Measurements from ENCODE around the gene CDHR2.
A peak's percentile ranks its signal among the peaks of the same experiment; 100 is the strongest.

The CDHR2 gene

GRCh38 chr5:176540476-176540899 lies 8.7 kb upstream of the CDHR2 start:
- Histone ChIP-seq H3K9ac (no peak overlapping the region), H4K20me1 (no peaks in the 10 kb centered on the region)

GRCh38 chr5:176540956-176541337 lies 8.2 kb upstream of the CDHR2 start:
- peak overlapping the region; percentile 91 for H3K27ac ChIP-seq
- H3K4me1 ChIP-seq: peaks cover 68% of the 10 kb centered on the region
- H3K27me3 ChIP-seq: no peaks in the 10 kb centered on the region
- H3K9me3 ChIP-seq: no peaks in the 10 kb centered on the region
- no peaks in the 10 kb centered on the region for H4K20me1 ChIP-seq
- TF ChIP-seq Cebpa-rat (IDR thresholded peaks at IDR 0.05): no peak
- H3K4me2 ChIP-seq: peak overlapping the region; percentile 100
- peak overlapping the region; percentile 79; the same call in 1 of the 2 replicates for H3K4me3 ChIP-seq
- H3K9ac ChIP-seq: peak overlapping the region; percentile 90
- H3K36me3 ChIP-seq: no peaks in the 10 kb centered on the region

More at GRCh38 chr5:176540476-176540899, 8.7 kb upstream of the CDHR2 start:
- Histone ChIP-seq H3K27ac (peak overlapping the region; percentile 91), H3K4me1 (peaks cover 70% of the 10 kb centered on the region), H3K27me3 (no peaks in the 10 kb centered on the region), H3K36me3 (no peaks in the 10 kb centered on the region), H3K4me3 (no peak overlapping the region), H3K9me3 (no peaks in the 10 kb centered on the region), H3K4me2 (peak overlapping the region; percentile 100)
- no peak for TF ChIP-seq Cebpa-rat (IDR thresholded peaks at IDR 0.05)

DNA sequence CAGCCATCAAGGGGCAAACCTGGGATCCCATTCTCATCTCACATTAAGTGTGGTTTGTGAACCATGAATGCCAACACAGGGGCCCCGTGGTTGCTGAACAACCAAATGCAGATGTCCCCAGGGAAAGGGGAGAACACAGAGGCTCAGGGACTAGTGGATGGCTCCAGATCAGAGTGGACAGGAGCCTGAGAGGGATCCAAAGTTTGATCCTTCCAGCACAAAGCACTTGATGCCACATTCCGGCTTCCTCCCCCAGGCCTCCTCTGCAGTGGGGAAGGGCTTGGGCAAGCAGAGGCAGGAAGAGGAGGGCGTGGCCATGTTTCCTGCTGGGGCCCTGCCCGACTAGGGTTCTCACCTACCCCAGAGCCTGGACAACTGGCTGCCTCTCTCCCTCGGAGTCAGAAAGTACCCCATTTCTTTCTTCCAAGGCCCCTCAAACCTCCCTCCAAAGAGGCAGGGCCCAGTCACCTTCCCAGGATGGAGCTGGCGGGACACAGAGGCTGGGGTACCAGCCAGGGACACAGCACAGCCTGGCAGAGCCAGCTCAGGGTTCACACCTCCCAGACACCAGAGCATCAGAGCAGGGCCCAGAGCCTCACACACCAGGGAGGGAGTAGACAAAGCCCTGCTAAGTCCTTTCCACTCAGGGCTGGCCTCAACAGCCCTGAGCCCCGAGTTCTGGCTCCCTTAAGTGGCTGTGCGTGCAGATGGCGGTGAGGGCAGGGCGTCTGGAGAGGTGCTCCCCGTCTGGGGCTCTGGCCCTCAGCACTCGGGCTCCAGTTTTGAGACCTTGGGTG lies 7.6 kb upstream of the CDHR2 start:
- Histone ChIP-seq H3K4me3 (peak overlapping the region; percentile 79), H3K36me3 (no peaks in the 10 kb centered on the region), H4K20me1 (no peaks in the 10 kb centered on the region), H3K9ac (peak overlapping the region; percentile 90), H3K27me3 (no peaks in the 10 kb centered on the region), H3K27ac (peak overlapping the region; percentile 91), H3K9me3 (no peaks in the 10 kb centered on the region), H3K4me1 (peaks cover 68% of the 10 kb centered on the region), H3K4me2 (peak overlapping the region; percentile 100)
- no peak for TF ChIP-seq Cebpa-rat (IDR thresholded peaks at IDR 0.05)

GRCh38 chr5:176542135-176542595 lies 7.0 kb upstream of the CDHR2 start:
- TF ChIP-seq Cebpa-rat (IDR thresholded peaks at IDR 0.05): no peak
- H3K9ac ChIP-seq: peak overlapping the region; percentile 90
- H4K20me1 ChIP-seq: no peaks in the 10 kb centered on the region
- H3K36me3 ChIP-seq: no peaks in the 10 kb centered on the region
- peak overlapping the region; percentile 100 for H3K4me2 ChIP-seq
- H3K27ac ChIP-seq: peak overlapping the region; percentile 91
- H3K9me3 ChIP-seq: no peaks in the 10 kb centered on the region
- H3K27me3 ChIP-seq: no peaks in the 10 kb centered on the region
- H3K4me3 ChIP-seq: peak overlapping the region; percentile 79
- peaks cover 68% of the 10 kb centered on the region for H3K4me1 ChIP-seq

- no peaks in the 10 kb centered on the region for H3K27me3 ChIP-seq
- TF ChIP-seq Cebpa-rat (IDR thresholded peaks at IDR 0.05): no peak
- H3K4me3 ChIP-seq: peak overlapping the region; percentile 79
- no peaks in the 10 kb centered on the region for H3K9me3 ChIP-seq
- H3K36me3 ChIP-seq: no peaks in the 10 kb centered on the region
- peak overlapping the region; percentile 90 for H3K9ac ChIP-seq
- peak overlapping the region; percentile 91 for H3K27ac ChIP-seq
- H3K4me1 ChIP-seq: peaks cover 68% of the 10 kb centered on the region
- no peaks in the 10 kb centered on the region for H4K20me1 ChIP-seq
- peak overlapping the region; percentile 100 for H3K4me2 ChIP-seq
These were observed 6.3 kb upstream of the CDHR2 start for GRCh38 chr5:176542596-176543427.

- peak overlapping the region; percentile 79 for H3K4me3 ChIP-seq
- H3K36me3 ChIP-seq: no peaks in the 10 kb centered on the region
- peak overlapping the region; percentile 91 for H3K27ac ChIP-seq
- peak overlapping the region; percentile 90 for H3K9ac ChIP-seq
- H3K27me3 ChIP-seq: no peaks in the 10 kb centered on the region
- H4K20me1 ChIP-seq: no peaks in the 10 kb centered on the region
- TF ChIP-seq Cebpa-rat (IDR thresholded peaks at IDR 0.05): no peak
- H3K4me2 ChIP-seq: peak overlapping the region; percentile 100
- peaks cover 64% of the 10 kb centered on the region for H3K4me1 ChIP-seq
- no peaks in the 10 kb centered on the region for H3K9me3 ChIP-seq
These were observed 5.5 kb upstream of the CDHR2 start for GRCh38 chr5:176543428-176544182.

GRCh38 chr5:176545388-176545736 lies 3.8 kb upstream of the CDHR2 start:
- Histone ChIP-seq H3K9ac (no peak overlapping the region), H4K20me1 (no peaks in the 10 kb centered on the region), H3K4me3 (no peak overlapping the region), H3K9me3 (no peaks in the 10 kb centered on the region), H3K4me1 (peaks cover 64% of the 10 kb centered on the region), H3K27ac (no peak overlapping the region), H3K36me3 (no peaks in the 10 kb centered on the region), H3K27me3 (no peaks in the 10 kb centered on the region), H3K4me2 (peak overlapping the region; percentile 100; the same call in 1 of the 2 replicates)
- no peak for TF ChIP-seq Cebpa-rat (IDR thresholded peaks at IDR 0.05)

DNA sequence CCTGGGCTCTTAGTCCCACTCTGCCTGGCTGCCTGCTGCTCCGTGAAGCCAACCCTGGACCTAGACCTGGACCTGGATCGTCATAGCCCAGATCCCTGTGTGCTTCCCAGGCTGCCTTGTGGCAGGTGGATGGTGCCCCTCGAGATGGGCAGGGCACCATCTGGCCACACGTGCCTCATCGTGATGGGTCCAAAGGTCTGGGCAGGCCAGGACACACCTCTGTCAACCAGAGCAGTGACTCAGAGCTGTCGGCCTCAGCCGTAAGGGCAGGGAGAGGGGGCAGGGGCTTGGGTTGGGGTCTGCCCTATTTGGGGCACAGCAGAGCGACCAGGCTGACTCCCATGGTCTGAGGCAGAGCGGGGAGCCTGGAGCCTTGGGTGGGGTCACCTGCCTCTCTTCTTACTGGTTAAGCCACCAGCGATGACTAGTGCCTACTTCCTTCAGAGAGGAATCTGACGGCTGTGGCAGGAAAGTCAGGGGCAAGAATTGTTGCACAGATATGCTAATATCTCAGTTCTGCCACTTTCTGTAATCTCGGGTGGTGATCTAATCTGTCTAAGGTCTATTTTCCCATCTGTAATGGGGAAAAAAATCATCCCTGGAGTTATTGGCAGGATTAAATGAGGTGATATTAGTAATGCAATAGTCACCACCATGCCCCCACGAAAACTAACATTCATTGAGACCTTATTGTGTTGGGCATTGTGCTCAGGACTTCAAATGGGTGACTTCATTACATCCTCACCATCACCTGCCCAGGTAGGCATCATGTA lies 3.2 kb upstream of the CDHR2 start:
- Histone ChIP-seq H3K4me2 (no peak overlapping the region), H3K4me1 (peaks cover 64% of the 10 kb centered on the region), H4K20me1 (no peaks in the 10 kb centered on the region), H3K9me3 (no peaks in the 10 kb centered on the region), H3K36me3 (no peaks in the 10 kb centered on the region), H3K27ac (no peak overlapping the region), H3K4me3 (no peak overlapping the region), H3K9ac (no peak overlapping the region), H3K27me3 (no peaks in the 10 kb centered on the region)
- TF ChIP-seq Cebpa-rat (IDR thresholded peaks at IDR 0.05): no peak

- no peak overlapping the region for H3K27ac ChIP-seq
- H3K4me1 ChIP-seq: peaks cover 50% of the 10 kb centered on the region
- no peaks in the 10 kb centered on the region for H3K27me3 ChIP-seq
- no peak overlapping the region for H3K9ac ChIP-seq
- H3K4me3 ChIP-seq: no peak overlapping the region
- H4K20me1 ChIP-seq: no peaks in the 10 kb centered on the region
- H3K4me2 ChIP-seq: no peak overlapping the region
- no peaks in the 10 kb centered on the region for H3K9me3 ChIP-seq
- H3K36me3 ChIP-seq: no peaks in the 10 kb centered on the region
- no peak for TF ChIP-seq Cebpa-rat (IDR thresholded peaks at IDR 0.05)
These were observed 1.3 kb upstream of the CDHR2 start for GRCh38 chr5:176547802-176548201.

All from BLaER1 (cell line).